C4-2B (cell line): Measurements from ENCODE around the gene SYK.

Source experiments
- H3K27ac ChIP-seq: fragments of 450-650 bp; 2 replicates; pipeline ENCODE4 v1.5.1; 2017
- ZFX ChIP-seq: fragments of 450-650 bp; IDR thresholded peaks from 2 replicates; pipeline ENCODE4 v1.6.1; 2017
- TF ChIP-seq, protein P1 (sequence below): fragments of 450-650 bp; conservative IDR thresholded peaks from 2 replicates; pipeline ENCODE4 v1.5.1; 2017; ENCODE audit warnings: mild to moderate bottlenecking

The SYK gene

DNA sequence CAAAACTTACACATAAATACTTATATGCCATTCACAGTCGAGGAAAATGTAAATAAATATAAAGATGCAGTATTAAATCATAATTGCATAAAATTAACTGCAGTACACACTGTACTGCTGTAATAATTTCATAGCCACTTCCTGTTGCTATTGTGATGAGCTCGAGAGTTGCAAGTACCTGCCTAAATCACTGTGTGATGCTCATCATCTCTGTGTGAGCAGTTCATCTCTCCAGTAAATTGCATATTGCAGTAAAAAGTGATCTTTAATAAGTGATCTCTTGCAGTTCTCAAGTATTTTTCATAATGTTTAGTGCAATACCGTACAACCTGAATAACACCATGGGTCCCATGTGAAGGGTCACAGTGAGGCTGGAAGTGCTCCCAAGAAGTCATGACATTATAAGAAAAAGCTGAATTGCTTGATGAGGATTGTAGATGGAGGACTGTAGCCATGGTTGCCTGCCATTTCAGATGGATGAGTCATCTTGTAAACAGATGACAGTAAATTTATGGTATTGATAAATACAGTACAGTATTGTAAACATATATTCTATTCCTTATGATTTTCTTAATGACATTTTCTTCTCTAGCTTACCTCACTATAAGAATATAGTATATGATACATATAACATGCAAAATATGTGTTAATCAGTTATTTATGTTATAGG lies 34.9 kb downstream of the SYK start:
- H3K27ac ChIP-seq = no peak overlapping the region
- no peak for TF ChIP-seq ZFX
- TF ChIP-seq, protein P1, sequence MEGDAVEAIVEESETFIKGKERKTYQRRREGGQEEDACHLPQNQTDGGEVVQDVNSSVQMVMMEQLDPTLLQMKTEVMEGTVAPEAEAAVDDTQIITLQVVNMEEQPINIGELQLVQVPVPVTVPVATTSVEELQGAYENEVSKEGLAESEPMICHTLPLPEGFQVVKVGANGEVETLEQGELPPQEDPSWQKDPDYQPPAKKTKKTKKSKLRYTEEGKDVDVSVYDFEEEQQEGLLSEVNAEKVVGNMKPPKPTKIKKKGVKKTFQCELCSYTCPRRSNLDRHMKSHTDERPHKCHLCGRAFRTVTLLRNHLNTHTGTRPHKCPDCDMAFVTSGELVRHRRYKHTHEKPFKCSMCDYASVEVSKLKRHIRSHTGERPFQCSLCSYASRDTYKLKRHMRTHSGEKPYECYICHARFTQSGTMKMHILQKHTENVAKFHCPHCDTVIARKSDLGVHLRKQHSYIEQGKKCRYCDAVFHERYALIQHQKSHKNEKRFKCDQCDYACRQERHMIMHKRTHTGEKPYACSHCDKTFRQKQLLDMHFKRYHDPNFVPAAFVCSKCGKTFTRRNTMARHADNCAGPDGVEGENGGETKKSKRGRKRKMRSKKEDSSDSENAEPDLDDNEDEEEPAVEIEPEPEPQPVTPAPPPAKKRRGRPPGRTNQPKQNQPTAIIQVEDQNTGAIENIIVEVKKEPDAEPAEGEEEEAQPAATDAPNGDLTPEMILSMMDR = no peak

DNA sequence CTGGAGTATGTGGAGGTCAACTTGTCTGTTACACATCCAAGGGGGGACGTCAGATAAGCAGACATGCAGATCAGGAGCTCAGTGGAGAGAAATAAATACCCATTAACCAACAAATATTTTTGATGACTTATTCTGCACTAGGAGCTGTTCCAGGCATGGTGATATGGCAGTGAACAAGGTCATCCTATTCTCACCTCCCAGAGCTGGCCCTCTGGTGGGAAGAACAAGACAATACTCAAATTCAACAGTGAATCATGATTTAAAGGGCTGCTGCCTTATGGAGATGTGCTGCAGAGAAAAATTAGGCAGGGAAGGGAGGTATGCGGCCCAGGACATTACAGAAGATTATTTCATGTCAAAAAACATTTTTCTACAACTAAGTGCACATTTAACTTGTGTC lies 36.5 kb downstream of the SYK start:
- H3K27ac ChIP-seq = no peak overlapping the region
- TF ChIP-seq, protein P1 = no peak; the same call in 1 of the 2 replicates
- TF ChIP-seq ZFX = no peak

DNA sequence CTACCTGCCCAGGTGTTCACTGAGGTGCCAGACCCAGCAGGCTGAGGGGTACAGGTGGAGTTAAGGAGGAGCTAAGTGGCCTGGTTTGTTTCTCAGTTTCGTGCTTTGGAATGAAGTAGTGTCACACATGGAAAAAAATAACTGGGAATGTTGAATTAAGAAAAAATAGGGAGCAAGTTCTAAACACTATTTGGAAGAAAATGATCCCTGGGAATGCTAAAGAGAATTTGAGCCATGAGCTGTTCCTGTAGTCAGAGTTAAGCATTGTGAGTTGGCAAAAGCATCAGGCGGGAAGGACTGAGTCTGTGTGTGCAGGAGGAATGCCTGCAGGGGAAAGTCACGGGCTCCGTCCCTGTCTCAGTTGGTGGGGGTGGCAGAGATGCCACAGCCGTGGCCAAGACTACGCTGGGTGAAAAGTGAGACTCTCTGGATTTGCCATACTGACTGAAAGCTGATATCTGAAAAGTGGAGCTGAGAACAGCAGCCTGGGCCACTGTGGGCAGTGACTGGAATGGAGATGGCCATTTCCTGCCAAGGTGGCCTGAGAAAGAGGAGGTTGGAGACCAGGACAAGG lies 37.0 kb downstream of the SYK start:
- TF ChIP-seq ZFX = no peak
- TF ChIP-seq, protein P1 = no peak

DNA sequence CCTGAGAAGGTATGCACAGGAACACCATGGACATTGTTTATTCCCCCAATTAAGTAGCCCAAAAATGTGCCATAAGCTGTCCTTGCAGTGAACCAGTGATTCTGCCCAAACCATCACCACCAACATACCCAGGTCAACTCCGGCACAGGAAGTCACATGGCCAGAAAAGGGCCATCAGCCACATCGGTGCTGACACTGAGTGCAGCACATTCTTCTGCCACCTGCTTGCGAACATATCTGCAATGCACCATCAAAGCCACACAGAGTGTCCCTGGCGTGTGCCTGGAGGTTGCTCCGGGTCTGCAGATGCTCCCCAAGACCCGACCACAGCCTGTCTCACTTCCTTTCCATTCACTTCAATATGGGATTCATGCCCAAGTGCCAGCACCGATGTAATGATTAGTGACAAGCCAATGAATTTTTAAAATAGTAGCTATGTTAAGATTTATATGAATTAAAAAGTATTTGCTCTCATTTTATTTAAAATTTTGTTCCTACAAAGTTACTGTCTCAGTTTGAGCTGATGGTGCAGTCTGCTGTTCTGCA lies 37.6 kb downstream of the SYK start:
- no peak overlapping the region for H3K27ac ChIP-seq
- TF ChIP-seq, protein P1 = no peak
- TF ChIP-seq ZFX = no peak

More for the DNA sequence above, 37.0 kb downstream of the SYK start:
- no peak overlapping the region for H3K27ac ChIP-seq

DNA sequence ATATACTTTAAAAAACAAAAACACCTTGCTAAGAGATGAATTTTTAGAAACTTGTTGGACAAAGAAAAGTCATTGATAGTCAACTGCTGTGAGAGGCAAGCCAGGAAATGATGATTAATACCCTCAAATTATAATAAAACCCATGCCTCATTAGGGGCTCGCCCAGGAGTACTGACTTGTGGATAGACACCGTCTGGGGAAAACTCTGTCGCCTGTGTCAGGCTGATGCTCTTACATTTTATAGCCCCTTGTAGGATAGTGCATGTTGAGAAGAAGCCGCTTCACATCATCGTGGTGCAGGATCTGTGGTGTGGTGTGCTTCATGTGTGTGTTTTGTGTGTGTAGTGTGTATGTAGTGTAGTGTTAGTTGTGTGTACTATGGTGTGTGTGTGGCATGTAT lies 39.1 kb downstream of the SYK start:
- no peak overlapping the region for H3K27ac ChIP-seq
- TF ChIP-seq ZFX = no peak
- TF ChIP-seq, protein P1 = no peak

DNA sequence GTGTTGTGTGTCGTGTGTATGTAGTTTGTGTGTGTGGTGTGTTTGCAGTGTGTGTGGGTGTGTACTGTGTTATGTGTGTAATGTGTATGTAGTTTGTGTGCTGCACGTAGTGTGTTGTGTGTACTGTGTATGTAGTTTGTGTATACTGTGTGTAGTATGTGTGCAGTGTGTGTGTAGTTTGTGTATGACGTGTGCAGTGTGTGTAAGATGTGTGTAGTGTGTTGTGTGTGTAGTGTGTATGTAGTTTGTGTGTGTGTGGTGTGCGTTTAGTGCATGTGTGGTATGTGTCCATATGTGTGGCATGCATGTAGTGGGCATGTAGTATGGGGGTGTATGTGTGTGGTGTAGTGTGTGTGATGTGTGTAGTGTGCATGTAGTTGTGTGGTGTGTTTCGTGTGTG lies 39.6 kb downstream of the SYK start:
- TF ChIP-seq, protein P1 = no peak
- no peak for TF ChIP-seq ZFX
- no peak overlapping the region for H3K27ac ChIP-seq

DNA sequence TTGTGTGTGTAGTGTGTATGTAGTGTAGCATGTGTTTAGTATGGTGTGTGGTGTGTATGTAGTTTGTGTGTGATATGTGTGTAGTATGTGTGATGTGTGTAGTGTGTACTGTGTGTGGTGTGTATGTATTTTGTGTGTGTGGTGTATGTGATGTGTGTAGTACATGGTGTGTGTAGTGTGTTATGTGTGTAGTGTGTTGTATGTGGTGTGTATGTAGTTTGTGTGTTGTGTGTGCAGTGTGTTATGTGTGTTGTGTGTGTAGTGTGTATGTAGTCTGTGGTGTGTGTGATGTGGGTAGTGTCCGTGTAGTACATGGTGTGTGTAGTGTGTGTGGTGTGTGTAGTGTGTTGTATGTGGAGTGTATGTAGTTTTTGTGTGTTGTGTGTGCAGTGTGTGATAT lies 40.0 kb downstream of the SYK start:
- no peak overlapping the region for H3K27ac ChIP-seq
- no peak for TF ChIP-seq ZFX
- TF ChIP-seq, protein P1 = no peak
